IMR-90 (cell line): ENCODE data around the gene GPR108. TPM values are rescaled to one million over a fixed set of nuclear protein-coding genes. Genes with fewer than 3 reads are reported as not detected.
"Not testable (repeated sequence)": the region's sequence is repeated elsewhere in the genome, so short reads cannot be mapped to it uniquely, and the experiment has no call there.

ENCODE experiments used
- ATAC-seq: fragments of 200-7000 bp; cut with Tn5 transposase; 2 replicates; pipeline ENCODE4 v1.9.1; 2020; ENCODE audit warnings: low read depth, mild to moderate bottlenecking, moderate library complexity
- BruUV-seq: library from RNA; stranded (reverse); fragments of 400-500 nt; replicated peaks from 2 replicates; lab custom pipeline; 2021; lab: Mats Ljungman, UMichigan
- CTCF ChIA-PET: fragments of 300-600 bp; formaldehyde crosslinking; extraction: SDS; loops from one replicate; lab custom pipeline; 2021; ENCODE audit warnings: antibody characterized with exemption; lab: Yijun Ruan, JAX
- POLR2A ChIA-PET: fragments of 300-600 bp; sonication (Branson Sonifier 250); formaldehyde crosslinking; loops from one replicate; lab custom pipeline; 2022; ENCODE audit warnings: antibody characterized with exemption; ENCODE audit not compliant: unreplicated experiment; lab: Charles Lee
- DNase-seq: peaks from one replicate; pipeline ENCODE4 v3.0.0; 2013
- H2AFZ ChIP-seq: replicated peaks from 2 replicates; pipeline ENCODE3; 2013; ENCODE audit warnings: low read length, mild to moderate bottlenecking; ENCODE audit not compliant: poor library complexity
- H2AK5ac ChIP-seq: 2 replicates; pipeline ENCODE4 v1.6.1; 2013; ENCODE audit warnings: low read depth, low read length, inconsistent platforms
- H2AK9ac ChIP-seq: replicated peaks from 2 replicates; pipeline ENCODE3; 2013; ENCODE audit warnings: mild to moderate bottlenecking, low read depth, low read length, moderate library complexity; ENCODE audit not compliant: poor library complexity
- H2BK120ac ChIP-seq: 2 replicates; pipeline ENCODE4 v1.6.1; 2013; ENCODE audit warnings: low read depth, low read length, inconsistent platforms
- H2BK15ac ChIP-seq: 3 replicates; pipeline ENCODE4 v1.6.1; 2013; ENCODE audit warnings: low read depth, low read length, inconsistent platforms
- H2BK20ac ChIP-seq: 2 replicates; pipeline ENCODE4 v1.6.1; 2013; ENCODE audit warnings: low read depth, mild to moderate bottlenecking, inconsistent platforms, low read length, moderate library complexity
- H2BK5ac ChIP-seq: 2 replicates; pipeline ENCODE4 v1.6.1; 2013; ENCODE audit warnings: mild to moderate bottlenecking, low read depth, low read length, inconsistent platforms; ENCODE audit not compliant: poor library complexity, severe bottlenecking
- H3K14ac ChIP-seq: replicated peaks from 2 replicates; pipeline ENCODE4 v1.6.1; 2013; ENCODE audit warnings: low read depth, low read length, inconsistent platforms
- H3K18ac ChIP-seq: 2 replicates; pipeline ENCODE4 v1.6.1; 2013; ENCODE audit warnings: low read depth, low read length, control low read depth
- H3K23ac ChIP-seq: 2 replicates; pipeline ENCODE4 v1.6.1; 2013; ENCODE audit warnings: low read depth, low read length, inconsistent platforms
- H3K27ac ChIP-seq: 2 replicates; pipeline ENCODE4 v1.5.1; 2013; ENCODE audit warnings: mild to moderate bottlenecking, control low read depth, low read length; ENCODE audit not compliant: insufficient read depth
- H3K27me3 ChIP-seq: 2 replicates; pipeline ENCODE4 v1.6.1; 2013; ENCODE audit warnings: low read length; ENCODE audit not compliant: control insufficient read depth, insufficient read depth
- H3K36me3 ChIP-seq: 2 replicates; pipeline ENCODE4 v1.6.1; 2013; ENCODE audit warnings: low read length, mixed read lengths; ENCODE audit not compliant: control insufficient read depth, insufficient read depth
- H3K4ac ChIP-seq: 2 replicates; pipeline ENCODE4 v1.6.1; 2013; ENCODE audit warnings: low read depth, low read length, inconsistent platforms
- H3K4me1 ChIP-seq: 2 replicates; pipeline ENCODE4 v1.6.1; 2013; ENCODE audit warnings: low read length, mixed read lengths; ENCODE audit not compliant: control insufficient read depth, insufficient read depth
- H3K4me2 ChIP-seq: 2 replicates; pipeline ENCODE4 v1.6.1; 2013; ENCODE audit warnings: low read depth, mild to moderate bottlenecking, control low read depth, low read length, moderate library complexity
- H3K4me3 ChIP-seq: 2 replicates; pipeline ENCODE4 v1.5.1; 2013; ENCODE audit warnings: low read depth, mild to moderate bottlenecking, control low read depth, low read length, moderate library complexity; ENCODE audit not compliant: insufficient read depth
- H3K56ac ChIP-seq: 2 replicates; pipeline ENCODE4 v1.6.1; 2013; ENCODE audit warnings: low read length, inconsistent platforms; ENCODE audit not compliant: insufficient read depth; ENCODE audit errors: extremely low read depth
- H3K79me1 ChIP-seq, 2 experiments: 2 replicates each; pipeline ENCODE4 v1.6.1; 2013; ENCODE audit warnings: low read length in 2 of 2, inconsistent platforms in 1 of 2, low read depth in 1 of 2
- H3K9ac ChIP-seq: 2 replicates; pipeline ENCODE4 v1.6.1; 2013; ENCODE audit warnings: low read depth, low read length, control low read depth
- H3K9me1 ChIP-seq: 2 replicates; pipeline ENCODE4 v1.6.1; 2013; ENCODE audit warnings: low read length, inconsistent platforms; ENCODE audit not compliant: insufficient read depth
- H3K9me3 ChIP-seq: 2 replicates; pipeline ENCODE4 v1.6.1; 2013; ENCODE audit warnings: low read length; ENCODE audit not compliant: control insufficient read depth, insufficient read depth
- H4K20me1 ChIP-seq: 2 replicates; pipeline ENCODE4 v1.6.1; 2013; ENCODE audit warnings: low read length, inconsistent platforms; ENCODE audit not compliant: insufficient read depth
- H4K5ac ChIP-seq: 2 replicates; pipeline ENCODE4 v1.6.1; 2013; ENCODE audit warnings: mild to moderate bottlenecking, low read depth, low read length, control low read depth
- H4K8ac ChIP-seq, 2 experiments: 2 replicates each; pipeline ENCODE4 v1.6.1; 2013; ENCODE audit warnings: low read depth in 2 of 2, low read length in 2 of 2, control low read depth in 1 of 2, inconsistent platforms in 1 of 2
- H4K91ac ChIP-seq: 2 replicates; pipeline ENCODE4 v1.6.1; 2013; ENCODE audit warnings: low read depth, low read length, inconsistent platforms; ENCODE audit not compliant: insufficient read depth
- WGBS, 2 experiments: methylation state at CpG; one replicate each; pipeline versions ENCODE4 v1.1.5 to v1.1.7; 2013; ENCODE audit warnings: missing lambda C conversion rate in 2 of 2; ENCODE audit not compliant: insufficient read length in 1 of 2; ENCODE audit errors: extremely low coverage in 2 of 2; 5-methylcytosine and 5-hydroxymethylcytosine counted together
- dilution Hi-C: fragments of 300-500 bp; cut with HindIII; formaldehyde crosslinking; loops from one replicate; pipeline ENCODE4 v1.14.3; 2018; ENCODE audit warnings: low sequenced_read_pairs; ENCODE audit not compliant: unreplicated experiment
- in situ Hi-C: fragments of 300-500 bp; cut with MboI; formaldehyde crosslinking; loops from 3 replicates; pipeline ENCODE4 v1.14.3; 2019; ENCODE audit warnings: low sequenced_read_pairs, inconsistent platforms, mixed read lengths
- intact Hi-C: fragments of 100-400 bp; cut with micrococcal nuclease; formaldehyde crosslinking; loops from 2 replicates; pipeline ENCODE4 v1.10.0; 2022
- polyA plus RNA-seq, 3 experiments: library from polyadenylated mRNA; depleted of rRNA; stranded (reverse); fragments of >200 nt; gene quantifications; 2 replicates each; pipeline ENCODE4 v1.2.3, GENCODE V29; 2012; ENCODE audit warnings: low replicate concordance in 1 of 3
- total RNA-seq: library from RNA; depleted of rRNA; stranded (reverse); fragments of >200 nt; gene quantifications from 2 replicates; pipeline ENCODE4 v1.2.3, GENCODE V29; 2012

GPR108 gene
- total and polyA plus RNA-seq, 2 of the 4 experiments (the other 2 are of a cell fraction) = 28.0 to 38.9 TPM

- H4K8ac ChIP-seq, DNase-seq, H4K5ac ChIP-seq, H3K9me3 ChIP-seq, ATAC-seq, in situ Hi-C loops, H2AFZ ChIP-seq, H3K23ac ChIP-seq, H3K27ac ChIP-seq, H3K56ac ChIP-seq, H3K18ac ChIP-seq, H3K36me3 ChIP-seq, H3K9ac ChIP-seq, H3K4me1 ChIP-seq, H4K20me1 ChIP-seq, H4K91ac ChIP-seq, POLR2A ChIA-PET, H2BK5ac ChIP-seq, H3K9me1 ChIP-seq, intact Hi-C loops, dilution Hi-C loops, H2AK9ac ChIP-seq, H3K14ac ChIP-seq, H3K27me3 ChIP-seq, H2BK120ac ChIP-seq, H3K79me1 ChIP-seq, H3K4me3 ChIP-seq, H2BK20ac ChIP-seq, BruUV-seq, H2AK5ac ChIP-seq, H3K4ac ChIP-seq, H2BK15ac ChIP-seq, H3K4me2 ChIP-seq: not testable (repeated sequence)
- CTCF ChIA-PET = interaction anchor here (0.6 to 1.0 kb wide), 2 partner anchors 51 to 393 kb away, joined by 3 to 4 read pairs; no protein-coding TSS in a partner anchor
- WGBS, 2 experiments = 75% methylated on average over 4 of the region's 7 CpGs; no CpG with 5 or more reads in 1 of the 2 experiments
These were observed 34.3 kb upstream of the GPR108 start for GRCh38 chr19:6771648-6772027.
